ENCODE results near the gene LTO1.
"Not testable (repeated sequence)": the region's sequence is repeated elsewhere in the genome, so short reads cannot be mapped to it uniquely, and the experiment has no call there.

The LTO1 gene

DNA sequence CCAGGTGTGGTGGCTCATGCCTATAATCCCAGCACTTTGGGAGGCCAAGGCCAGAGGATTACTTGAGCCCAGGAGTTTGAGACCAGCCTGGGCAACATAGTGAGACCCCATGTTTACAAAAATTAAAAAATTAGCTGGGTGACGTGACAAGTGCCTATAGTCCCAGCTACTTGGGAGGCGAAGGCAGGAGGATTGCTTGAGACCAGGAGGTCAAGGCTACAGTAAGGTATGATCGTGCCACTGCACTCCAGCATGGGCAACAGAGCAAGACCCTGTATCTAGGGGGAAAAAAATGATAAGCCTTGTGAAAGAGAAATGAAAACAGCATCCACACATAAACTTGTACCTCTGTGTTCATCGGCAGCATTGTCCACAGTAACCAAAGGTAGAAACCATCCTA, 42.3 kb downstream of the LTO1 start:
- no peak for DNase-seq (ENCODE audit: low read depth)

- no peak for DNase-seq (ENCODE audit: low read depth)
Observed at GRCh38 chr11:69630424-69630823, 44.7 kb downstream of the LTO1 start.

DNA sequence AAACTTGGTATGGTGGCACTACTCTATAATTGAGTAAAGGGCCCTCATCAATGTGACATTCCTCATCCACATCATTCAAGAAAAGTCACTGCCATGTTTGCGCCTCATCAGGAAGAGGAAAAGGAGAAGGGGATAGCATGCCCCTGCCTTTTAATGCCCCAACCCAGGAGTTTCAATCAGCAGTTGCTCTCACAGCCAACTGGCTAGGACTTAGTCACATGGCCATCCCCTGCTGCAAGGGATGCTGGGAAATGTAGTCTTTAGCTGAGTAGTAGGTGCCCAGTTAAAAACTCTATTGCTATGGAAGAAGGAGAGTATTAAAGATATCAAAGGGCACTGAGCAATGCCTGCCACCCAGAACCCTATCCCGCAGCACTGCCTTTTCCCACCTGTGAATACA, 45.1 kb downstream of the LTO1 start:
- DNase-seq (ENCODE audit: low read depth), result no peak

- DNase-seq (ENCODE audit: low read depth), result no peak
Observed at GRCh38 chr11:69627551-69627950, 47.6 kb downstream of the LTO1 start.

- DNase-seq (ENCODE audit: low read depth), result no peak
Observed at GRCh38 chr11:69625476-69625875, 49.7 kb downstream of the LTO1 start.

- no peak for DNase-seq (ENCODE audit: low read depth)
Observed at GRCh38 chr11:69624293-69624692, 50.9 kb downstream of the LTO1 start.

DNA sequence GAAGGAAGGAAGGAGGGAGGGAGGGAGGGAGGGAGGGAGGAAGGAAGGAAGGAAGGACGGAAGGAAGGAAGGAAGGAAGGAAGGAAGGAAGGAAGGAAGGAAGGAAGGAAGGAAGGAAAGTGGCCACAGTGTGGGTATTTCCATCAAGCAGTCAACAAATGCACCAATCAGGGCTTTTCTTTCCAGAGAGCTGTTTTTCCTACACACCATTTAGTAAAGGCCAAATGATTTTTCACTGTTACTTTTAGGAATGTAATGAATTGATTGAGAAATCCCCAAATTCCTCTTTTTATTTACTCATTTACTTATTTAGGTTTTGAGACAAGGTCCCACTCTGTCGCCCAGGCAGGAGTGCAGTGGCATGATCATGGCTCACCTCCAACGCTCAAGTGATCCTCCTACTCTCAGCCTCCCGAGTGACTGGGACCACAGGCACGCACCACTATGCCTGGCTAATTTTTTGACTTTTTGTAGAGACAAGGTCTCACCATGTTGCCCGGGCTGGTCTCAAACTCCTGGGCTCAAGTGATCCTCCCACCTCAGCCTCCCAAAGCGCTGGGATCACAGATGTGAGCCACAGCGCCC, 53.0 kb downstream of the LTO1 start:
- DNase-seq (ENCODE audit: low read depth), result not testable (repeated sequence)

DNA sequence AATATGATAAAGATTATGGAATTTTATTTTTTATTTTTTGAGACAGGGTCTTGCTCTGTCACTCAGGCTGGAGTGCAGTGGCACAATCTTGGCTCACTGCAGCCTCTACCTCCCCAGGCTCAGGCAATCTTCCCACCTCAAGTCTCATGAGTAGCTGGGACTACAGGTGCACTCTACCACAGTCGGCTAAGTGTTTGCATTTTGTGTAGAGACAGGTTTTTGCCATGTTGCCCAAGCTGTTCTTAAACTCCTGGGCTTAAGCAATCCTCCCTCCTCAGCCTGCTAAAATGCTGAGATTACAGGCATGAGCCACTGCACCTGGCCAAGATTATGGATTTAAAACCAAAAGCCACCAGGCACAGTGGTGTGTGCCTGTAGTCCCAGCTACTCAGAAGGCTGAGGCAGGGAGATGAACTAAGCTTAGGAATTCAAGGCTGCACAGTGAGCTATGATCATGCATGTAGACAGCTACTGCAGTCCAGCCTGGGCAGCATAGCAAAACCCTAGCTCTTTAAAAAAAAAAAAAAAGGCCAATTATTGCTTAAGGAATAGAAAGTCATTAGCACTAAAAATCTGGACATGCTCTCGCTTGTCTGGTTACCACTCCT, 54.4 kb downstream of the LTO1 start:
- no peak for DNase-seq (ENCODE audit: low read depth)

DNA sequence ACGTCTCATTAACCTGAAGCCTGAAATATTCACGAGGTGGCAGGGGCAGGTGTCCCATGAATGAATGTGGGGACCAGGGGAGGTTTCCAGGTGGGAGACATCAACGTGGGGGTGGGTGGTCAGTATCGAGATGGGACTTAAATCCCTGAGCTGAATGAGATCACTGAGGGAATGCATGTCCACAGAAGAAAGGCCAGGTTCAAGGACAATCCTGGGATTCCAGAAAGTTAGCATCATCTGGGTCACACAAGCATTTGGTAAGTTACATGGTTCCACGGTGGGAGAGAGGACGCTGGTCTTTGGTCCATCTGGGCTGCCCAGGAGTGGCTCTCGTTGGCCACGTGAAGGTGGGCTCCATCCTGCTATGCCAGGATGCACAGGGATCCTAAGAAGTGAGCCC, 56.9 kb downstream of the LTO1 start:
- DNase-seq (ENCODE audit: low read depth), result no peak

GRCh38 chr11:69617682-69618081, 57.5 kb downstream of the LTO1 start:
- no peak for DNase-seq (ENCODE audit: low read depth)

- no peak for DNase-seq (ENCODE audit: low read depth)
Observed at GRCh38 chr11:69617220-69617619, 57.9 kb downstream of the LTO1 start.
